ENCODE results near the gene BAZ2B. TPM values are rescaled to one million over a fixed set of nuclear protein-coding genes. Genes with fewer than 3 reads are reported as not detected.
A peak's percentile ranks its signal among the peaks of the same experiment; 100 is the strongest.

Gene BAZ2B
- total RNA-seq, 3 donors from 2014 or later (not counting 1 experiment from before 2014, with no cell fraction given), result 59.8 to 73.7 (median 68.4) TPM

GRCh38 chr2:159445307-159445706 is 171.0 kb downstream of the BAZ2B start:
- peaks cover 0 to 2% of the 10 kb centered on the region in 2 donors for H3K9me3 Mint-ChIP-seq
- no peaks in the 10 kb centered on the region for H3K27me3 Mint-ChIP-seq (ENCODE audit: low read depth in 2 of 2)
- no peak overlapping the region for H3K27ac ChIP-seq (ENCODE audit: low read length)
- no peaks in the 10 kb centered on the region for H3K27me3 ChIP-seq (ENCODE audit: control insufficient read depth, insufficient read depth, low read length)
- H3K36me3 ChIP-seq (ENCODE audit: control insufficient read depth, insufficient read depth, low read length), result peaks cover 39% of the 10 kb centered on the region
- H3K4me3 Mint-ChIP-seq, result no peak overlapping the region
- TF ChIP-seq CTCF (IDR thresholded peaks at IDR 0.05), result no peak
- no peak overlapping the region for H3K4me3 ChIP-seq (ENCODE audit: low read length)
- peaks cover 6% of the 10 kb centered on the region for H3K36me3 Mint-ChIP-seq
- intact Hi-C loops (cut with micrococcal nuclease), result no loop called here
- no peak for DNase-seq
- H3K4me1 Mint-ChIP-seq, result peaks cover 14 to 15% of the 10 kb centered on the region in 2 donors
- no peaks in the 10 kb centered on the region for H3K9me3 ChIP-seq (ENCODE audit: control insufficient read depth, insufficient read depth, low read length)
- peak in 2 of 3 donors; percentile 54 to 70 for ATAC-seq
- H3K27ac Mint-ChIP-seq, result peak overlapping the region; percentile 13 to 34
- H3K4me1 ChIP-seq (ENCODE audit: control insufficient read depth, insufficient read depth, low read length), result no peaks in the 10 kb centered on the region

GRCh38 chr2:159444754-159445153 is 171.6 kb downstream of the BAZ2B start:
- Histone ChIP-seq H3K9me3 (ENCODE audit: control insufficient read depth, insufficient read depth, low read length) (no peaks in the 10 kb centered on the region), H3K4me1 (ENCODE audit: control insufficient read depth, insufficient read depth, low read length) (no peaks in the 10 kb centered on the region), H3K36me3 (ENCODE audit: control insufficient read depth, insufficient read depth, low read length) (peaks cover 39% of the 10 kb centered on the region), H3K27me3 (ENCODE audit: control insufficient read depth, insufficient read depth, low read length) (no peaks in the 10 kb centered on the region), H3K4me3 (ENCODE audit: low read length) (no peak overlapping the region), H3K27ac (ENCODE audit: low read length) (no peak overlapping the region)
- intact Hi-C loops (cut with micrococcal nuclease), result no loop called here
- no peak overlapping the region for H3K4me3 Mint-ChIP-seq
- H3K27ac Mint-ChIP-seq, result peak overlapping the region; percentile 13 to 34
- ATAC-seq, result no peak
- no peaks in the 10 kb centered on the region for H3K27me3 Mint-ChIP-seq (ENCODE audit: low read depth in 2 of 2)
- no peak for TF ChIP-seq CTCF (IDR thresholded peaks at IDR 0.05)
- H3K4me1 Mint-ChIP-seq, result peaks cover 14 to 15% of the 10 kb centered on the region in 2 donors
- H3K9me3 Mint-ChIP-seq, result peaks cover 0 to 2% of the 10 kb centered on the region in 2 donors
- no peak for DNase-seq
- peaks cover 6% of the 10 kb centered on the region for H3K36me3 Mint-ChIP-seq

- intact Hi-C loops (cut with micrococcal nuclease), result no loop called here
- ATAC-seq (no peak), DNase-seq (no peak)
- H3K36me3 ChIP-seq (ENCODE audit: control insufficient read depth, insufficient read depth, low read length), result peaks cover 57% of the 10 kb centered on the region
- TF ChIP-seq CTCF (IDR thresholded peaks at IDR 0.05), result no peak
- no peaks in the 10 kb centered on the region for H3K4me1 ChIP-seq (ENCODE audit: control insufficient read depth, insufficient read depth, low read length)
- H3K27me3 ChIP-seq (ENCODE audit: control insufficient read depth, insufficient read depth, low read length), result no peaks in the 10 kb centered on the region
- no peak overlapping the region for H3K27ac ChIP-seq (ENCODE audit: low read length)
- Mint-ChIP-seq H3K4me3 (no peak overlapping the region), H3K36me3 (peaks cover 13% of the 10 kb centered on the region), H3K9me3 (peaks cover 0 to 2% of the 10 kb centered on the region in 2 donors), H3K27me3 (ENCODE audit: low read depth in 2 of 2) (no peaks in the 10 kb centered on the region), H3K27ac (no peak overlapping the region), H3K4me1 (peaks cover 14 to 15% of the 10 kb centered on the region in 2 donors)
- H3K4me3 ChIP-seq (ENCODE audit: low read length), result no peak overlapping the region
- H3K9me3 ChIP-seq (ENCODE audit: control insufficient read depth, insufficient read depth, low read length), result no peaks in the 10 kb centered on the region
- WGBS (ENCODE audit: insufficient coverage), result 91% methylated on average over 2 of the region's 2 CpGs
Observed at GRCh38 chr2:159442159-159442852, 174.0 kb downstream of the BAZ2B start.

GRCh38 chr2:159441182-159441581 is 175.2 kb downstream of the BAZ2B start:
- WGBS (ENCODE audit: insufficient coverage), result no CpG with 5 or more reads among the region's 1 CpG
- Mint-ChIP-seq H3K36me3 (peaks cover 13% of the 10 kb centered on the region), H3K27ac (no peak overlapping the region), H3K9me3 (no peaks in the 10 kb centered on the region), H3K4me3 (no peak overlapping the region), H3K4me1 (peaks cover 14 to 15% of the 10 kb centered on the region in 2 donors), H3K27me3 (ENCODE audit: low read depth in 2 of 2) (no peaks in the 10 kb centered on the region)
- intact Hi-C loops (cut with micrococcal nuclease), result no loop called here
- DNase-seq, result no peak
- no peak overlapping the region for H3K27ac ChIP-seq (ENCODE audit: low read length)
- no peak overlapping the region for H3K4me3 ChIP-seq (ENCODE audit: low read length)
- peaks cover 55% of the 10 kb centered on the region for H3K36me3 ChIP-seq (ENCODE audit: control insufficient read depth, insufficient read depth, low read length)
- no peaks in the 10 kb centered on the region for H3K4me1 ChIP-seq (ENCODE audit: control insufficient read depth, insufficient read depth, low read length)
- no peak for TF ChIP-seq CTCF (IDR thresholded peaks at IDR 0.05)
- no peak for ATAC-seq
- no peaks in the 10 kb centered on the region for H3K27me3 ChIP-seq (ENCODE audit: control insufficient read depth, insufficient read depth, low read length)
- no peaks in the 10 kb centered on the region for H3K9me3 ChIP-seq (ENCODE audit: control insufficient read depth, insufficient read depth, low read length)

Data from natural killer cell (primary cell).